MM.1S (cell line): ENCODE results near the gene TRAPPC10.

Experiments used
- CTCF ChIP-seq: fragments of 300-600 bp; sonication (generic); IDR thresholded peaks from 2 replicates; pipeline ENCODE4 v1.5.1; 2016; ENCODE audit warnings: antibody characterized with exemption, low read length, mixed read lengths
- EZH2 ChIP-seq: fragments of 300-600 bp; sonication (generic); optimal IDR thresholded peaks from 2 replicates; pipeline ENCODE3; 2017; ENCODE audit warnings: low read depth, mild to moderate bottlenecking, antibody characterized with exemption, low read length, mixed read lengths
- EZH2phosphoT487 ChIP-seq: fragments of 300-600 bp; sonication (generic); IDR thresholded peaks from 2 replicates; pipeline ENCODE4 v1.6.1; 2018; ENCODE audit warnings: antibody characterized with exemption, low read length

GRCh38 chr21:43993420-43993934 lies 18.6 kb upstream of the TRAPPC10 start:
- TF ChIP-seq CTCF (no peak), EZH2 (no peak), EZH2phosphoT487 (no peak)
